HCT116 (cell line): ENCODE measurements around the gene C10orf90. TPM values are rescaled to one million over a fixed set of nuclear protein-coding genes. Genes with fewer than 3 reads are reported as not detected.

Experiments
- ATAC-seq: fragments of 200-7000 bp; cut with Tn5 transposase; 2 replicates; pipeline ENCODE4 v1.9.1; 2020; ENCODE audit warnings: mild to moderate bottlenecking, moderate library complexity
- BruUV-seq: library from RNA; stranded (reverse); fragments of 400-500 nt; replicated peaks from 2 replicates; lab custom pipeline; 2021; lab: Mats Ljungman, UMichigan
- CTCF ChIA-PET: fragments of 300-600 bp; sonication (Branson Sonifier 250); formaldehyde crosslinking; loops from one replicate; lab custom pipeline; 2021; ENCODE audit warnings: antibody characterized with exemption; lab: Charles Lee
- POLR2A ChIA-PET: fragments of 300-600, 350-600 bp; sonication (Branson Sonifier 250); formaldehyde crosslinking; loops from one replicate; lab custom pipeline; 2021; ENCODE audit warnings: antibody characterized with exemption; lab: Charles Lee
- RAD21 ChIA-PET, 2 experiments: fragments of 300-600 bp; sonication (Branson Sonifier 250); formaldehyde crosslinking; loops; one replicate each; lab custom pipeline; 2023; ENCODE audit warnings: low total read pairs in 2 of 2; ENCODE audit not compliant: uncharacterized antibody in 2 of 2, unreplicated experiment in 2 of 2, low non-redundant PET in 1 of 2; lab: Charles Lee
- DNase-seq: peaks from one replicate; pipeline ENCODE4 v3.0.0-alpha.2; 2010; ENCODE audit warnings: low read depth, low spot score
- H2AFZ ChIP-seq: fragments of 200-600 bp; shearing (Covaris generic), sonication (generic); 2 replicates; pipeline ENCODE4 v1.6.1; 2017; ENCODE audit warnings: low read depth, mixed run types, mixed read lengths, antibody characterized with exemption, low read length; ENCODE audit not compliant: poor library complexity, severe bottlenecking
- H3K27ac ChIP-seq: 2 replicates; pipeline ENCODE4 v1.5.1; 2012; ENCODE audit warnings: low read depth, low read length
- H3K27me3 ChIP-seq: fragments of 200-600 bp; sonication (generic); 2 replicates; pipeline ENCODE4 v1.6.1; 2016; ENCODE audit warnings: mixed run types, low read length, mixed read lengths; ENCODE audit not compliant: insufficient read depth
- H3K36me3 ChIP-seq, 2 experiments: fragments of 200-500 bp in 1 of 2; fragments of 200-600 bp in 1 of 2; sonication (Bioruptor generic) in 1 of 2; sonication (generic) in 1 of 2; 2 replicates each; pipeline versions ENCODE4 v1.5.1 to v1.6.1; 2014 to 2016; ENCODE audit warnings: low read length in 2 of 2, inconsistent platforms in 1 of 2, mixed read lengths in 1 of 2, mixed run types in 1 of 2; ENCODE audit not compliant: insufficient read depth in 2 of 2, control insufficient read depth in 1 of 2
- H3K4me1 ChIP-seq, 2 experiments: fragments of 200-600 bp in 1 of 2; sonication (generic) in 1 of 2; 2 replicates each; pipeline versions ENCODE4 v1.5.1 to v1.6.1; 2012 to 2017; ENCODE audit warnings: low read length in 2 of 2, inconsistent platforms in 1 of 2, mild to moderate bottlenecking in 1 of 2, mixed read lengths in 1 of 2, mixed run types in 1 of 2, moderate library complexity in 1 of 2; ENCODE audit not compliant: insufficient read depth in 2 of 2, control insufficient read depth in 1 of 2
- H3K4me2 ChIP-seq: fragments of 200-600 bp; sonication (generic); 2 replicates; pipeline ENCODE4 v1.6.1; 2017; ENCODE audit warnings: mixed run types, low read length, mixed read lengths
- H3K4me3 ChIP-seq, 2 experiments: fragments of 200-600 bp in 1 of 2; sonication (generic) in 1 of 2; replicated peaks in 1 of 2; 2 replicates each; pipeline ENCODE4 v1.5.1; 2011 to 2016; ENCODE audit warnings: low read length in 2 of 2, control low read depth in 1 of 2, low read depth in 1 of 2, mild to moderate bottlenecking in 1 of 2, mixed read lengths in 1 of 2, mixed run types in 1 of 2
- H3K79me2 ChIP-seq: fragments of 200-600 bp; sonication (generic); 2 replicates; pipeline ENCODE4 v1.6.1; 2017; ENCODE audit warnings: mild to moderate bottlenecking, mixed run types, low read length, moderate library complexity, mixed read lengths; ENCODE audit not compliant: insufficient read depth
- H3K9ac ChIP-seq: fragments of 200-600 bp; sonication (generic); 2 replicates; pipeline ENCODE4 v1.6.1; 2016; ENCODE audit warnings: low read length, mixed read lengths
- H3K9me2 ChIP-seq: fragments of 200-600 bp; sonication (generic), shearing (Covaris generic); 2 replicates; pipeline ENCODE4 v1.6.1; 2017; ENCODE audit warnings: mixed run types, mild to moderate bottlenecking, moderate library complexity; ENCODE audit not compliant: insufficient read depth
- H3K9me3 ChIP-seq, 2 experiments: fragments of 200-500 bp in 1 of 2; fragments of 200-600 bp in 1 of 2; sonication (Bioruptor generic) in 1 of 2; sonication (generic) in 1 of 2; 2 replicates each; pipeline ENCODE4 v1.6.1; 2014 to 2017; ENCODE audit warnings: low read length in 2 of 2, mixed read lengths in 2 of 2, inconsistent platforms in 1 of 2, low read depth in 1 of 2, mild to moderate bottlenecking in 1 of 2, mixed run types in 1 of 2, moderate library complexity in 1 of 2; ENCODE audit not compliant: control insufficient read depth in 1 of 2, insufficient read depth in 1 of 2
- H4K20me1 ChIP-seq: fragments of 200-600 bp; sonication (generic), shearing (Covaris generic); 2 replicates; pipeline ENCODE4 v1.6.1; 2017; ENCODE audit warnings: mixed run types, mild to moderate bottlenecking, moderate library complexity; ENCODE audit not compliant: insufficient read depth
- CBX3 ChIP-seq: IDR thresholded peaks from 2 replicates; pipeline ENCODE4 v1.6.1; 2012; ENCODE audit warnings: low read depth
- CEBPB ChIP-seq: IDR thresholded peaks from 2 replicates; pipeline ENCODE4 v1.6.1; 2012; ENCODE audit warnings: low read depth
- EGR1 ChIP-seq: IDR thresholded peaks from 2 replicates; pipeline ENCODE4 v1.6.1; 2012; ENCODE audit warnings: low read depth
- ELF1 ChIP-seq: IDR thresholded peaks from 2 replicates; pipeline ENCODE4 v1.6.1; 2012; ENCODE audit warnings: low read depth, borderline replicate concordance
- EZH2 ChIP-seq: fragments of 200-600 bp; sonication (generic); IDR thresholded peaks from 2 replicates; pipeline ENCODE4 v1.6.1; 2017; ENCODE audit warnings: antibody characterized with exemption, mixed run types
- EZH2phosphoT487 ChIP-seq: fragments of 200-600 bp; IDR thresholded peaks from 2 replicates; pipeline ENCODE4 v1.6.1; 2018; ENCODE audit warnings: antibody characterized with exemption, borderline replicate concordance
- FOSL1 ChIP-seq: IDR thresholded peaks from 2 replicates; pipeline ENCODE4 v1.6.1; 2012; ENCODE audit warnings: low read depth
- JUND ChIP-seq: IDR thresholded peaks from 2 replicates; pipeline ENCODE4 v1.6.1; 2012
- POLR2A ChIP-seq: IDR thresholded peaks from 2 replicates; pipeline ENCODE4 v1.7.0; 2011; ENCODE audit warnings: borderline replicate concordance; ENCODE audit not compliant: insufficient read depth, insufficient read length; ENCODE audit errors: extremely low read depth
- POLR2AphosphoS5 ChIP-seq: IDR thresholded peaks from 2 replicates; pipeline ENCODE4 v1.6.1; 2011; ENCODE audit warnings: mild to moderate bottlenecking, low read depth, low read length, moderate library complexity
- RAD21 ChIP-seq: IDR thresholded peaks from 2 replicates; pipeline ENCODE4 v1.6.1; 2012; ENCODE audit warnings: low read depth, mild to moderate bottlenecking
- SP1 ChIP-seq: IDR thresholded peaks from 2 replicates; pipeline ENCODE4 v1.6.1; 2012; ENCODE audit warnings: low read depth
- SRF ChIP-seq: IDR thresholded peaks from 2 replicates; pipeline ENCODE4 v1.6.1; 2012; ENCODE audit warnings: low read depth
- TCF7L2 ChIP-seq: IDR thresholded peaks from 2 replicates; pipeline ENCODE4 v1.7.0; 2011; ENCODE audit warnings: borderline replicate concordance, inconsistent platforms; ENCODE audit not compliant: insufficient read depth, insufficient read length; ENCODE audit errors: extremely low read depth
- ZNF274 ChIP-seq: fragments of 200-500 bp; sonication (Bioruptor generic); IDR thresholded peaks from 2 replicates; pipeline ENCODE4 v1.6.1; 2014; ENCODE audit warnings: mild to moderate bottlenecking, low read depth, low read length, inconsistent platforms
- intact Hi-C: fragments of 100-400 bp; cut with micrococcal nuclease; formaldehyde crosslinking; loops from 2 replicates; pipeline ENCODE4 v1.10.0; 2022
- total RNA-seq: library from RNA; stranded (reverse); gene quantifications from one replicate; pipeline ENCODE4 v1.2.1, GENCODE V29; 2021; ENCODE audit not compliant: unreplicated experiment
- TF ChIP-seq, protein P1 (sequence below): IDR thresholded peaks from 2 replicates; pipeline ENCODE4 v1.6.1; 2011; ENCODE audit warnings: mild to moderate bottlenecking, low read length, moderate library complexity; ENCODE audit not compliant: insufficient replicate concordance; ENCODE audit errors: extremely low read depth
- TF ChIP-seq, protein P2 (sequence below): IDR thresholded peaks from 2 replicates; pipeline ENCODE4 v1.6.1; 2012
- TF ChIP-seq, protein P3 (sequence below), 3 experiments: fragments of 200-600 bp in 1 of 3; sonication (generic) in 1 of 3; IDR thresholded peaks in 2 of 3; conservative IDR thresholded peaks in 1 of 3; 2 replicates each; pipeline ENCODE4 v1.5.1; 2012 to 2017; ENCODE audit warnings: low read depth in 2 of 3, low read length in 2 of 3, antibody characterized with exemption in 1 of 3, borderline replicate concordance in 1 of 3, control low read depth in 1 of 3, mild to moderate bottlenecking in 1 of 3, mixed read lengths in 1 of 3, mixed run types in 1 of 3, moderate library complexity in 1 of 3; ENCODE audit not compliant: insufficient read depth in 1 of 3
- TF ChIP-seq, protein P4 (sequence below): IDR thresholded peaks from 2 replicates; pipeline ENCODE4 v1.6.1; 2012
- TF ChIP-seq, protein P5 (sequence below): IDR thresholded peaks from 2 replicates; pipeline ENCODE4 v1.6.1; 2012; ENCODE audit warnings: low read depth

Gene C10orf90
- total RNA-seq, 1 experiment from 2014 or later: not detected

DNA sequence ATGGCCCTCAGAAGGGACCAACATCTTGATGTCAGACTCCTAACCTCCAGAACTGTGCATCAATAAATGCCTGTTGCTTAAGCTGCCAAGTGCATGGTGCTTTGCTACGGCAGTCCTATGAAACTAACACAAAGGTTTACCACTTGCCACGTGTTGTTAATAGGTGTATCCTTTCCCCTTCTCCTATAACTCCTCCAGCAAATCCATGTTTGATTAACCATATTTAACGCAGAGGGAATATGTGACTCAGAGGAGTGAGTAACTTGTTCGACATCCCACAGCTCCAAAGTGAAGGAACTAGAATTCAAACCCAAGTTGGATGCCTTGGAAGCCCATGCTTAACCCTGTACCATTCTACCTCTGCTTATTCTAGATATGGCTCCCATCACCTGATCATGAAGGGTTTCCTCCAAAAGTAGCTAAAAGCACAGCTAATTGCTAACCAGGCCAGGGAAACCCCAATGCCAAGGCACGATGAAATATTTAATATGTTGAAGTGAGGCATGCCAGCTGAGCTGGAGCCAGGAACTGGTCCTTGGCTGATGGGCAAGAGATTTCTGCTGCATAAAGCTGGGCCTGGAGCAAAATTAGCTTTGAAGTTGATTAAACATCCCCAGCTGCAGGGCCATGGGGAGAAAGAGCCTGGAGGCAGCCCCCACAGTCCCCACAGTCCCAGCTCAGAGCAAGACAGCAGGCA lies 131.9 kb downstream of the C10orf90 start:
- Histone ChIP-seq H3K9me3 (no peaks in the 10 kb centered on the region), H3K4me1 (no peaks in the 10 kb centered on the region), H4K20me1 (no peaks in the 10 kb centered on the region), H2AFZ (no peak overlapping the region), H3K4me3 (no peak overlapping the region), H3K27me3 (peaks cover 75% of the 10 kb centered on the region), H3K9ac (no peak overlapping the region), H3K79me2 (no peaks in the 10 kb centered on the region), H3K36me3 (no peaks in the 10 kb centered on the region), H3K27ac (no peak overlapping the region), H3K9me2 (no peaks in the 10 kb centered on the region), H3K4me2 (no peak overlapping the region)
- BruUV-seq: no TSS peak
- no peak for DNase-seq
- intact Hi-C loops: no loop called here
- POLR2A ChIA-PET: no interaction called here
- TF ChIP-seq SP1 (no peak), TCF7L2 (no peak), SRF (no peak), JUND (no peak), EZH2 (no peak), RAD21 (no peak), ELF1 (no peak), CEBPB (no peak), EGR1 (no peak), POLR2A (no peak), EZH2phosphoT487 (no peak), FOSL1 (no peak), CBX3 (no peak), ZNF274 (no peak), POLR2AphosphoS5 (no peak)
- TF ChIP-seq, protein P1, sequence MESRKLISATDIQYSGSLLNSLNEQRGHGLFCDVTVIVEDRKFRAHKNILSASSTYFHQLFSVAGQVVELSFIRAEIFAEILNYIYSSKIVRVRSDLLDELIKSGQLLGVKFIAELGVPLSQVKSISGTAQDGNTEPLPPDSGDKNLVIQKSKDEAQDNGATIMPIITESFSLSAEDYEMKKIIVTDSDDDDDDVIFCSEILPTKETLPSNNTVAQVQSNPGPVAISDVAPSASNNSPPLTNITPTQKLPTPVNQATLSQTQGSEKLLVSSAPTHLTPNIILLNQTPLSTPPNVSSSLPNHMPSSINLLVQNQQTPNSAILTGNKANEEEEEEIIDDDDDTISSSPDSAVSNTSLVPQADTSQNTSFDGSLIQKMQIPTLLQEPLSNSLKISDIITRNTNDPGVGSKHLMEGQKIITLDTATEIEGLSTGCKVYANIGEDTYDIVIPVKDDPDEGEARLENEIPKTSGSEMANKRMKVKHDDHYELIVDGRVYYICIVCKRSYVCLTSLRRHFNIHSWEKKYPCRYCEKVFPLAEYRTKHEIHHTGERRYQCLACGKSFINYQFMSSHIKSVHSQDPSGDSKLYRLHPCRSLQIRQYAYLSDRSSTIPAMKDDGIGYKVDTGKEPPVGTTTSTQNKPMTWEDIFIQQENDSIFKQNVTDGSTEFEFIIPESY: no peak
- TF ChIP-seq, protein P2, sequence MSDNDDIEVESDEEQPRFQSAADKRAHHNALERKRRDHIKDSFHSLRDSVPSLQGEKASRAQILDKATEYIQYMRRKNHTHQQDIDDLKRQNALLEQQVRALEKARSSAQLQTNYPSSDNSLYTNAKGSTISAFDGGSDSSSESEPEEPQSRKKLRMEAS: no peak
- TF ChIP-seq, protein P3, sequence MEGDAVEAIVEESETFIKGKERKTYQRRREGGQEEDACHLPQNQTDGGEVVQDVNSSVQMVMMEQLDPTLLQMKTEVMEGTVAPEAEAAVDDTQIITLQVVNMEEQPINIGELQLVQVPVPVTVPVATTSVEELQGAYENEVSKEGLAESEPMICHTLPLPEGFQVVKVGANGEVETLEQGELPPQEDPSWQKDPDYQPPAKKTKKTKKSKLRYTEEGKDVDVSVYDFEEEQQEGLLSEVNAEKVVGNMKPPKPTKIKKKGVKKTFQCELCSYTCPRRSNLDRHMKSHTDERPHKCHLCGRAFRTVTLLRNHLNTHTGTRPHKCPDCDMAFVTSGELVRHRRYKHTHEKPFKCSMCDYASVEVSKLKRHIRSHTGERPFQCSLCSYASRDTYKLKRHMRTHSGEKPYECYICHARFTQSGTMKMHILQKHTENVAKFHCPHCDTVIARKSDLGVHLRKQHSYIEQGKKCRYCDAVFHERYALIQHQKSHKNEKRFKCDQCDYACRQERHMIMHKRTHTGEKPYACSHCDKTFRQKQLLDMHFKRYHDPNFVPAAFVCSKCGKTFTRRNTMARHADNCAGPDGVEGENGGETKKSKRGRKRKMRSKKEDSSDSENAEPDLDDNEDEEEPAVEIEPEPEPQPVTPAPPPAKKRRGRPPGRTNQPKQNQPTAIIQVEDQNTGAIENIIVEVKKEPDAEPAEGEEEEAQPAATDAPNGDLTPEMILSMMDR (IDR thresholded peaks at IDR 0.05 in 2 of 3, conservative IDR thresholded peaks at IDR 0.05 in 1 of 3; ENCODE audit: borderline replicate concordance in 1 of 3, insufficient read depth in 1 of 3, low read depth in 2 of 3, low read length in 2 of 3): no peak
- TF ChIP-seq, protein P4, sequence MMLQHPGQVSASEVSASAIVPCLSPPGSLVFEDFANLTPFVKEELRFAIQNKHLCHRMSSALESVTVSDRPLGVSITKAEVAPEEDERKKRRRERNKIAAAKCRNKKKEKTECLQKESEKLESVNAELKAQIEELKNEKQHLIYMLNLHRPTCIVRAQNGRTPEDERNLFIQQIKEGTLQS: no peak
- TF ChIP-seq, protein P5, sequence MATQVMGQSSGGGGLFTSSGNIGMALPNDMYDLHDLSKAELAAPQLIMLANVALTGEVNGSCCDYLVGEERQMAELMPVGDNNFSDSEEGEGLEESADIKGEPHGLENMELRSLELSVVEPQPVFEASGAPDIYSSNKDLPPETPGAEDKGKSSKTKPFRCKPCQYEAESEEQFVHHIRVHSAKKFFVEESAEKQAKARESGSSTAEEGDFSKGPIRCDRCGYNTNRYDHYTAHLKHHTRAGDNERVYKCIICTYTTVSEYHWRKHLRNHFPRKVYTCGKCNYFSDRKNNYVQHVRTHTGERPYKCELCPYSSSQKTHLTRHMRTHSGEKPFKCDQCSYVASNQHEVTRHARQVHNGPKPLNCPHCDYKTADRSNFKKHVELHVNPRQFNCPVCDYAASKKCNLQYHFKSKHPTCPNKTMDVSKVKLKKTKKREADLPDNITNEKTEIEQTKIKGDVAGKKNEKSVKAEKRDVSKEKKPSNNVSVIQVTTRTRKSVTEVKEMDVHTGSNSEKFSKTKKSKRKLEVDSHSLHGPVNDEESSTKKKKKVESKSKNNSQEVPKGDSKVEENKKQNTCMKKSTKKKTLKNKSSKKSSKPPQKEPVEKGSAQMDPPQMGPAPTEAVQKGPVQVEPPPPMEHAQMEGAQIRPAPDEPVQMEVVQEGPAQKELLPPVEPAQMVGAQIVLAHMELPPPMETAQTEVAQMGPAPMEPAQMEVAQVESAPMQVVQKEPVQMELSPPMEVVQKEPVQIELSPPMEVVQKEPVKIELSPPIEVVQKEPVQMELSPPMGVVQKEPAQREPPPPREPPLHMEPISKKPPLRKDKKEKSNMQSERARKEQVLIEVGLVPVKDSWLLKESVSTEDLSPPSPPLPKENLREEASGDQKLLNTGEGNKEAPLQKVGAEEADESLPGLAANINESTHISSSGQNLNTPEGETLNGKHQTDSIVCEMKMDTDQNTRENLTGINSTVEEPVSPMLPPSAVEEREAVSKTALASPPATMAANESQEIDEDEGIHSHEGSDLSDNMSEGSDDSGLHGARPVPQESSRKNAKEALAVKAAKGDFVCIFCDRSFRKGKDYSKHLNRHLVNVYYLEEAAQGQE: no peak
- CTCF ChIA-PET: no interaction called here
- ATAC-seq: no peak
- RAD21 ChIA-PET: no interaction called here
